ENCODE results near the gene ZNF780A. TPM values are rescaled to one million over a fixed set of nuclear protein-coding genes. Genes with fewer than 3 reads are reported as not detected.

ZNF780A gene
- total RNA-seq, 2 experiments from 2014 or later: 7.8 to 18.3 TPM

- intact Hi-C loops (cut with micrococcal nuclease; ENCODE audit: unreplicated experiment): no loop called here
- no peak for TF ChIP-seq CTCF (conservative IDR thresholded peaks at IDR 0.05; ENCODE audit: low read length)
- TF ChIP-seq EZH2phosphoT487 (IDR thresholded peaks at IDR 0.05; ENCODE audit: borderline replicate concordance, low read depth, low read length): no peak
- no peaks in the 10 kb centered on the region for H3K4me1 ChIP-seq (ENCODE audit: insufficient read depth, low read length, poor library complexity, severe bottlenecking)
- no peak overlapping the region for H3K4me3 ChIP-seq (ENCODE audit: low read depth, low read length, poor library complexity, severe bottlenecking)
- no peaks in the 10 kb centered on the region for H3K79me2 ChIP-seq (ENCODE audit: insufficient read depth, low read depth, low read length)
- no peaks in the 10 kb centered on the region for H3K9me2 ChIP-seq (ENCODE audit: insufficient read depth, low read length)
- H4K20me1 ChIP-seq (ENCODE audit: insufficient read depth, low read length): no peaks in the 10 kb centered on the region
- no TSS peak for BruUV-seq (replicated peaks)
- CTCF ChIA-PET (ENCODE audit: unreplicated experiment): no interaction called here
- H3K9me3 ChIP-seq (ENCODE audit: low read length): no peaks in the 10 kb centered on the region
- no peak for DNase-seq (ENCODE audit: low spot score)
- POLR2A ChIA-PET: no interaction called here
- H3K27ac ChIP-seq (ENCODE audit: low read depth, low read length, poor library complexity, severe bottlenecking): no peak overlapping the region
- H3K4me2 ChIP-seq (ENCODE audit: low read length): no peak overlapping the region
- H2AFZ ChIP-seq (ENCODE audit: low read length): no peak overlapping the region
- H3K36me3 ChIP-seq (ENCODE audit: insufficient read depth, low read length): no peaks in the 10 kb centered on the region
Measured at GRCh38 chr19:40130013-40130412, 39.3 kb upstream of the ZNF780A start.

- TF ChIP-seq EZH2phosphoT487 (IDR thresholded peaks at IDR 0.05; ENCODE audit: borderline replicate concordance, low read depth, low read length): no peak
- TF ChIP-seq CTCF (conservative IDR thresholded peaks at IDR 0.05; ENCODE audit: low read length): no peak
- intact Hi-C loops (cut with micrococcal nuclease; ENCODE audit: unreplicated experiment): no loop called here
- Histone ChIP-seq H3K36me3 (ENCODE audit: insufficient read depth, low read length) (no peaks in the 10 kb centered on the region), H3K9me3 (ENCODE audit: low read length) (no peaks in the 10 kb centered on the region), H3K79me2 (ENCODE audit: insufficient read depth, low read depth, low read length) (no peaks in the 10 kb centered on the region), H3K9me2 (ENCODE audit: insufficient read depth, low read length) (no peaks in the 10 kb centered on the region), H3K27ac (ENCODE audit: low read depth, low read length, poor library complexity, severe bottlenecking) (no peak overlapping the region), H3K4me1 (ENCODE audit: insufficient read depth, low read length, poor library complexity, severe bottlenecking) (no peaks in the 10 kb centered on the region), H3K4me2 (ENCODE audit: low read length) (no peak overlapping the region), H4K20me1 (ENCODE audit: insufficient read depth, low read length) (no peaks in the 10 kb centered on the region), H3K4me3 (ENCODE audit: low read depth, low read length, poor library complexity, severe bottlenecking) (no peak overlapping the region), H2AFZ (ENCODE audit: low read length) (no peak overlapping the region)
- no peak for DNase-seq (ENCODE audit: low spot score)
- CTCF ChIA-PET (ENCODE audit: unreplicated experiment): no interaction called here
- POLR2A ChIA-PET: no interaction called here
- no TSS peak for BruUV-seq (replicated peaks)
Measured at GRCh38 chr19:40129425-40129824, 38.7 kb upstream of the ZNF780A start.

GRCh38 chr19:40128991-40129390, 38.2 kb upstream of the ZNF780A start:
- intact Hi-C loops (cut with micrococcal nuclease; ENCODE audit: unreplicated experiment): no loop called here
- Histone ChIP-seq H3K9me3 (ENCODE audit: low read length) (no peaks in the 10 kb centered on the region), H3K4me2 (ENCODE audit: low read length) (no peak overlapping the region), H3K9me2 (ENCODE audit: insufficient read depth, low read length) (no peaks in the 10 kb centered on the region), H4K20me1 (ENCODE audit: insufficient read depth, low read length) (no peaks in the 10 kb centered on the region), H3K36me3 (ENCODE audit: insufficient read depth, low read length) (no peaks in the 10 kb centered on the region), H3K4me3 (ENCODE audit: low read depth, low read length, poor library complexity, severe bottlenecking) (no peak overlapping the region), H3K27ac (ENCODE audit: low read depth, low read length, poor library complexity, severe bottlenecking) (no peak overlapping the region), H3K79me2 (ENCODE audit: insufficient read depth, low read depth, low read length) (no peaks in the 10 kb centered on the region), H3K4me1 (ENCODE audit: insufficient read depth, low read length, poor library complexity, severe bottlenecking) (no peaks in the 10 kb centered on the region), H2AFZ (ENCODE audit: low read length) (no peak overlapping the region)
- TF ChIP-seq CTCF (conservative IDR thresholded peaks at IDR 0.05; ENCODE audit: low read length) (no peak), EZH2phosphoT487 (IDR thresholded peaks at IDR 0.05; ENCODE audit: borderline replicate concordance, low read depth, low read length) (no peak)
- POLR2A ChIA-PET: no interaction called here
- CTCF ChIA-PET (ENCODE audit: unreplicated experiment): no interaction called here
- DNase-seq (ENCODE audit: low spot score): no peak
- no TSS peak for BruUV-seq (replicated peaks)
